GM12873 (cell line): ENCODE data around the gene EID3.

Source experiments
- TF ChIP-seq, protein P1 (sequence below): IDR thresholded peaks from 2 replicates; pipeline ENCODE4 v1.5.1; 2012; ENCODE audit warnings: low read depth, mild to moderate bottlenecking, moderate library complexity, low read length, control low read depth; ENCODE audit not compliant: insufficient read depth; ENCODE audit errors: missing control alignments

EID3 gene

GRCh38 chr12:104282109-104282508, 21.4 kb upstream of the EID3 start:
- TF ChIP-seq, protein P1, sequence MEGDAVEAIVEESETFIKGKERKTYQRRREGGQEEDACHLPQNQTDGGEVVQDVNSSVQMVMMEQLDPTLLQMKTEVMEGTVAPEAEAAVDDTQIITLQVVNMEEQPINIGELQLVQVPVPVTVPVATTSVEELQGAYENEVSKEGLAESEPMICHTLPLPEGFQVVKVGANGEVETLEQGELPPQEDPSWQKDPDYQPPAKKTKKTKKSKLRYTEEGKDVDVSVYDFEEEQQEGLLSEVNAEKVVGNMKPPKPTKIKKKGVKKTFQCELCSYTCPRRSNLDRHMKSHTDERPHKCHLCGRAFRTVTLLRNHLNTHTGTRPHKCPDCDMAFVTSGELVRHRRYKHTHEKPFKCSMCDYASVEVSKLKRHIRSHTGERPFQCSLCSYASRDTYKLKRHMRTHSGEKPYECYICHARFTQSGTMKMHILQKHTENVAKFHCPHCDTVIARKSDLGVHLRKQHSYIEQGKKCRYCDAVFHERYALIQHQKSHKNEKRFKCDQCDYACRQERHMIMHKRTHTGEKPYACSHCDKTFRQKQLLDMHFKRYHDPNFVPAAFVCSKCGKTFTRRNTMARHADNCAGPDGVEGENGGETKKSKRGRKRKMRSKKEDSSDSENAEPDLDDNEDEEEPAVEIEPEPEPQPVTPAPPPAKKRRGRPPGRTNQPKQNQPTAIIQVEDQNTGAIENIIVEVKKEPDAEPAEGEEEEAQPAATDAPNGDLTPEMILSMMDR: no peak

- TF ChIP-seq, protein P1: no peak
Measured at GRCh38 chr12:104285740-104286515, 17.6 kb upstream of the EID3 start.

DNA sequence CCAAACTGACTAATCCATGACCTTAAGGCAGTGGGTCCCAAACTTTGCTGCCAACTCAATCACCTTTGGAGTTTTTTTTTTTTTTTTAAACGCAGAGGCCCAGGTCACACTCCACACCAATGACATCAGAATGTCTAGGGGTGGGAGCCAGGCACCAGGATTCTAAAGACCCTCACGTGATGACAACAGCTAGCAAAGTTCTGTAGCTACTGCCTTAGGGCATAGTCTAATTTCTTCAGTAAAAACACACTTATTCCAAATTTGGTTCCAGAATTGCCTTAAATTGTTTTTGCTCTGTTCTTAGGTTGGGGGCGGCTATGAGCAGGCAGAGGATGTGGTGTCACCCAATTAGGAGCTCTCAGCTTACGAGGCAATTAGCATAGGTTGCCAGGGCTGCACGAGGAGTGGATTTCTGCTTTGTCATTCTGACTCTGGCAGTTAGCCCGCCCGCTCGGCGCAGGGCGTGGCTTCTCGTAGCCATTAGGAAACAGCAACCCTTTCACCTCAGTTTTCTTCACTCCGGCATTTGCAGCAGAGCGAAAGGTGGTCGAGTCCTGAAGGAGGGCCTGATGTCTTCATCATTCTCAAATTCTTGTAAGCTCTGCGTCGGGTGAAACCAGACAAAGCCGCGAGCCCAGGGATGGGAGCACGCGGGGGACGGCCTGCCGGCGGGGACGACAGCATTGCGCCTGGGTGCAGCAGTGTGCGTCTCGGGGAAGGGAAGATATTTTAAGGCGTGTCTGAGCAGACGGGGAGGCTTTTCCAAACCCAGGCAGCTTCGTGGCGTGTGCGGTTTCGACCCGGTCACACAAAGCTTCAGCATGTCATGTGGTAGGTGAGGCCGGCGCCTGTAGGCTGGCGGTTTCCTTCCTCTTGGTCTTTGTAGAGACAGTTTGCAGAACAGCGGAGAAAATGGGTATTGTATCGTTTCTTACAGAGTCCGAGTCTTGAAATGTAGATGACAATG, 16.7 kb upstream of the EID3 start:
- TF ChIP-seq, protein P1: no peak

DNA sequence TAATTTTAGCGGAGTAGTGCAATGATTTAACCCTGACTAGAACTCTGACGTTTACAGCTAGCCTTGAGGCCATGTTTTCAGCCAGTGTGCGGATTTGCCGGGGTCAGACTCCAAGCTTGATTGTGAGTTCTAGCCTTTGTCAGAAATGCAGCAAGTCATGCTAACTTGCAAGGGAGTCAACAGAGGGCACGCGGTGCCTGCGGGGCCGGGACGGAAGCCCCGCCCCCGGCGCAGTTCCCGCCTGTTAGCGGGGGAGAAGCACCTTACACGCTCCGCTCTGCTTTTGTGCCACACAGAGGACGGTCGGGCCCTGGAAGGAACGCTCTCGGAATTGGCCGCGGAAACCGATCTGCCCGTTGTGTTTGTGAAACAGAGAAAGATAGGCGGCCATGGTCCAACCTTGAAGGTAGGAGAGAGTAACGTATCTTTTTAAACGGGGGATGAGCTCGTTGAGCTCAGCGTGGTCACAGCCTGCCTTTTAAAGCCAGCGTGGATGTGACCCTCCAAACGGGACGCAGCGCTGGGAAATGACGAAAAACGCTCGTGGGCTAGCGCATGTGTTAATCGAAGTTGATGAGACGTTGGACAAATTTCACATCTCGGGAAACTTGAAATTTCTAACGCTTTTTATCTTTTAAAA, 14.8 kb upstream of the EID3 start:
- TF ChIP-seq, protein P1: no peak

DNA sequence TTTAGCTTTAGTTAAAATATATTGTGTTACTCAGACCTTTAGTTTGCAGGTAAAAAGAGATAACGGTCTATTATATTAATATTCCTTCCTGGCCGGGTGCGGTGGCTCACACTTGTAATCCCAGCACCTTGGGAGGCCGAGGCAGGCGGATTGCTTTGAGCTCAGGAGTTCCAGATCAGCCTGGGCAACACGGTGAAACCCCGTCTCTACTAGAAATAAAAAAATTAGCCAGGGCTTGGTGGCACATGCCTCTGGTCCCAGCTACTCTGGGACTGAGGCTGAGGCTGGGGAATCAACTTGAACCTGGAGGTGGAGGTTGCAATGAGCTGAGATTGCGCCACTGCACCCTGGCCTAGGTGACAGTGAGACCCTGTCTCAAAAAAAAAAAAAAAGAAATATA, 13.2 kb upstream of the EID3 start:
- TF ChIP-seq, protein P1: no peak

DNA sequence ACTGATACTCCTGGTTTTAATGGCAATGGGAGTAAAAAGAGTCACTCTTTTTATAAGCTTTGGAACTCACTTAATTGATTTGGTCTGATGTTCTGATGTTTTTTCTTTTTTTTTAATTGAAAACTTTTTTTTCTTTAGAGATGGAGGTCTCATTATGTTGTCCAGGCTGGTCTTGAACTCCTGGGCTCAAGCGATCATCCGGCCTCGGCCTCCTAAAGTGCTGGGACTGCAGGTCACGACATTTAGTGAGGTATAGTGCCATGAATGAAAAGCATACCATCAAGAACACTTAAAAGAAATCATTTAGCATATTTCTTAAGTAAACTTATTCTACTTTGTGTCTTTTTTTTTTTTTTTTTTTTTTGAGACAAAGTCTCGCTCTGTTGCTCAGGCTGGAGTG, 12.7 kb upstream of the EID3 start:
- TF ChIP-seq, protein P1: no peak
